ENCODE measurements around the gene SCFD1.

The SCFD1 gene

DNA sequence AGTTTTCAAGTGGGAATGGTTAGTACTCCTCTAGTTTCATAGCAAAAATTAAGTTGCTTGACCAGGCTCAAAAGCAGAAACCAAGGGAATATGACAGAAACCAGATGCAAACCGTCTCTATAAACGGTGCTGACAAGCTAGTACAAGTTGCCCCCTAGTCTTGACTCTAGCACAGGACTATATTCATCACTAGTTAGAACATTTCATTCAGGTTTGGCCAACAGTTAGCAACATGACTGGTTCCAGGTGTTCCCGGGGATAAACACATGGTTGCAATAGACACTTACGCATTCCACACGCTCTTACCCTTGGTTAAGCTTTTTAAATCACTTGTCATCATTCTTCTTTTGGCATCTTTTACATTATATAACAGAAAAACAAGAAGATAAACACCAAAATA is 103.6 kb downstream of the SCFD1 start:
- DNase-seq (ENCODE audit: low read depth): no peak
- TF ChIP-seq, protein P1, sequence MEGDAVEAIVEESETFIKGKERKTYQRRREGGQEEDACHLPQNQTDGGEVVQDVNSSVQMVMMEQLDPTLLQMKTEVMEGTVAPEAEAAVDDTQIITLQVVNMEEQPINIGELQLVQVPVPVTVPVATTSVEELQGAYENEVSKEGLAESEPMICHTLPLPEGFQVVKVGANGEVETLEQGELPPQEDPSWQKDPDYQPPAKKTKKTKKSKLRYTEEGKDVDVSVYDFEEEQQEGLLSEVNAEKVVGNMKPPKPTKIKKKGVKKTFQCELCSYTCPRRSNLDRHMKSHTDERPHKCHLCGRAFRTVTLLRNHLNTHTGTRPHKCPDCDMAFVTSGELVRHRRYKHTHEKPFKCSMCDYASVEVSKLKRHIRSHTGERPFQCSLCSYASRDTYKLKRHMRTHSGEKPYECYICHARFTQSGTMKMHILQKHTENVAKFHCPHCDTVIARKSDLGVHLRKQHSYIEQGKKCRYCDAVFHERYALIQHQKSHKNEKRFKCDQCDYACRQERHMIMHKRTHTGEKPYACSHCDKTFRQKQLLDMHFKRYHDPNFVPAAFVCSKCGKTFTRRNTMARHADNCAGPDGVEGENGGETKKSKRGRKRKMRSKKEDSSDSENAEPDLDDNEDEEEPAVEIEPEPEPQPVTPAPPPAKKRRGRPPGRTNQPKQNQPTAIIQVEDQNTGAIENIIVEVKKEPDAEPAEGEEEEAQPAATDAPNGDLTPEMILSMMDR (IDR thresholded peaks at IDR 0.05; ENCODE audit: low read depth, low read length, missing control alignments): no peak
- H3K4me3 ChIP-seq (ENCODE audit: low read depth, low read length): no peak overlapping the region

DNA sequence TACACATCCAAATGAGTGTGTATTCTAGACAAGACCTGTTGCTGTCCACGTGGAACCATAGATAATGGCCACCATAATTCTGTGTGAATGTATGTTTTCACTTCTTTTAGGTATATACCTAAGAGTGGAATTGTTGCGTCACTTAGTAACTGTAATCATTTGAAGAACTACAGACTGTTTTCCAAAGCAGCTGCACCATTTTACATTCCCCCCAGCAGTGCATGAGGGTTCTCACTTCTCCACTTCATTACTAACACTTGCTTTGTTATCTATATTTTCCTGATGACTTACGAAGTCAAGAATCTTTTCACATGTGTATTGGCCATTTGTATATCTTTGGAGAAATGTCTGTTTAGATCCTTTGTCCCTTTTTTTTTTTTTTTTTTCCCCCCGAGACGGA is 106.4 kb downstream of the SCFD1 start:
- DNase-seq (ENCODE audit: low read depth): no peak
- H3K4me3 ChIP-seq (ENCODE audit: low read depth, low read length): no peak overlapping the region
- TF ChIP-seq, protein P1 (IDR thresholded peaks at IDR 0.05; ENCODE audit: low read depth, low read length, missing control alignments): no peak

DNA sequence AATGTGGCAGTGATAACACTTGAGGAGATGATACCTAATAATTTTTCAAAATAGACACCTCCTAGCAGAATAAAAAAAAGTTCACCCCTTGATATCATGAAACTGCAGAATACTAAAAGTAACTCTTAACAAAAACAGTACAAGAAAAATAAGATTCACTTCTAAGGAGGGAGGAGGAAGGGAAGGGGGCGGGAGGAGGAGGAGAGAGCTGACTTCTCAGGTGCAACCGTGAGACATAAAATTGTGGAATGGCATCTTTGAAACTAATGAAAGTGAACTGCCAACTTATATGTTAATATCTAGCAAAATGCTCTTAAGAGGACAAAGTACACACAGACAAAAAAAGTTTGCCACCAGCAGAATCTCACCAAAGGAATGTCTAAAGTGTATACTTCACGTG is 115.8 kb downstream of the SCFD1 start:
- TF ChIP-seq, protein P1 (IDR thresholded peaks at IDR 0.05; ENCODE audit: low read depth, low read length, missing control alignments): no peak
- no peak for DNase-seq (ENCODE audit: low read depth)
- H3K4me3 ChIP-seq (ENCODE audit: low read depth, low read length): no peak overlapping the region

DNA sequence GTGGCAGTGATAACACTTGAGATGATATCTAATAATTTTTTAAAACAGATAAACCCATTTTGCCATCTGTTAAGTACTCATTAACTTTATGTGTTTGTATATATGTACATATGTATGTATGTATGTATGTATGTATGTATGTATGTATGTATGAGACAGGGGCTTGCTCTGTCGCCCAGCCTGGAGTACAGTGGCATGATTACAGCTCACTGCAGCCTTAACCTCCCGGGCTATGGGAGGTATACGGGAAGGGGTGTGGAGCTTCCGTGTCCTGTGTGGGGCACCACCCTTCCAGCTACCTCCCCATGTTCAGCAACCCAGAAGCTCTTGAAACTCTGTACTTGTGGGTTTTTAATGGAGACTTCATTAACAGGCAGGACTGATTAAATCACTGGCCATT is 116.9 kb downstream of the SCFD1 start:
- TF ChIP-seq, protein P1 (IDR thresholded peaks at IDR 0.05; ENCODE audit: low read depth, low read length, missing control alignments): no peak
- no peak for DNase-seq (ENCODE audit: low read depth)
- no peak overlapping the region for H3K4me3 ChIP-seq (ENCODE audit: low read depth, low read length)

DNA sequence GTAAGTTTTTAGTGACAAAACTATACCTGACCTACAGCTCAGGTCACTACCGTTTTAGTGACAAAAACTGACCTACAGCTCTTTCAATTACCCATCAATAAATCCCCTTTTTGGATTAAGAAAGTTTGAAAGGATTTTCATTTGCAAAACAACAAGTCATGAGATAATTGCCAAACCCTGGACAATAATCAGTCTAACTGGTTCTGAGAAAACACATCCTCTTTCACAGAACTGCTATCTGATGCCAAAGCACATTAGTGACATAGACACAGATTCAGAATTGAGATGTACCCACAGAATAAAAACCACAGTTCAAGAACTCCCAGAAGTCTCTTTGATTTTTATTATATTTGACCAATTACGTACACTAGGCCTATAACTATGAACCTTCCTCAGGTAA is 126.2 kb downstream of the SCFD1 start:
- TF ChIP-seq, protein P1 (IDR thresholded peaks at IDR 0.05; ENCODE audit: low read depth, low read length, missing control alignments): no peak
- no peak for DNase-seq (ENCODE audit: low read depth)
- no peak overlapping the region for H3K4me3 ChIP-seq (ENCODE audit: low read depth, low read length)

DNA sequence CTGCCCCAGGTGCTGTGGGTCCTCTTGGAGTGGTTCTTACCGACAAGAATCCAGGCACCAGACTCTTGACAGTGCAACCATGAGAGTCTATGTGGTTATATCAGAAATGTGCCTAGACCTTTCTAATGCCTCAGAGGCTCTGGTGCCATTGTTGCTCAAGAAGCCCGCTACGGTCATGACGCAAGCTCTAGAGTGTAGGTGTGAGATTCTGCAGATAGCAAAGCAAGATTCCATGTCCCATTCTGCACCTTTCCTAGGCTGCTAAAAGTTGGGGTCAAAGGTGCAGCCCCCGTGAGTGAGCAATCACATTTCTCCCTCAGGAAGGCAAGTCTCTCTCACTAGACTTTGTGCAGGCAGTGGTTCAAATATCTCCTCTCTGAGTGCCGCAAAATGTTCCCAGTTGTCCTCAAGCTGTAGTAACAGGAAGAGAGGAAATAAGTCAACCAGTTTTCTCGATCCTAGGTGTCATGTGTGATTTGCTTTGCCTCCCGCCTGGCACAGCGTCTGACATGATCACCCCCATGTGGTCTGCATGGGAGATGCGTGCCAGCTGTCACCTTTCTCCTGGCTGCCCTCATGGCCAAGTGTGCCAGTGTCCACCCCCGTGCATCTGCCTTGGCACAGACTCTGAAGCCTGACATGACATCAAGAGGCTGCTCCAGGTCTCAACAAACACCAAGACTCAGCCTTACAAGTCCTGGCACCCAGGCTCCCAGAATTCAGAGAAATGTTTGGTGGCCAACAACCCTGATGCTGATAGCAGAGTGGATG is 129.7 kb downstream of the SCFD1 start:
- TF ChIP-seq, protein P1 (IDR thresholded peaks at IDR 0.05; ENCODE audit: low read depth, low read length, missing control alignments): peak; percentile 31
- no peak overlapping the region for H3K4me3 ChIP-seq (ENCODE audit: low read depth, low read length)
- DNase-seq (ENCODE audit: low read depth): no peak

DNA sequence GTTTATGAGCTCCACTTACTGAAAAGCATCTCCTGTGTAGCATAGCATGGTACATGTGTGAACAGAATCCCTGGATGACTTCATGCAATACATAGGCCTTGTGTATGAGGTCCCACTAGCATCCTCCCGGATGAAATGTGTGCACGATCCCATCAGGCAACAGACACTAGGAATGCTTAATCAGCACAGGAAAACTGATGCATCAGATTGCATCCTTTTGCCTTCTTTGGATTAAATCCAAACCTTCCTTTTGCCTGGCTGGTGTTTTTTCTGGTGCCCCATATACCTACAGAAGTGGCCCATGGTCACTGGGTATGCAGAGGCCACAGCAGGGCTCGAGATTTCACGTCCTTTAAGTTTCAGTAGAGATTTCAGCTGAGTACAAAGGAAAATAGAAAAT is 131.3 kb downstream of the SCFD1 start:
- TF ChIP-seq, protein P1 (IDR thresholded peaks at IDR 0.05; ENCODE audit: low read depth, low read length, missing control alignments): no peak

More for the DNA sequence above, 131.3 kb downstream of the SCFD1 start:
- DNase-seq (ENCODE audit: low read depth): no peak
- H3K4me3 ChIP-seq (ENCODE audit: low read depth, low read length): no peak overlapping the region
